ENCODE data around the gene STAG2.
"Not testable (repeated sequence)": the region's sequence is repeated elsewhere in the genome, so short reads cannot be mapped to it uniquely, and the experiment has no call there.

STAG2 gene

GRCh38 chrX:124103966-124104365 lies 142.5 kb downstream of the STAG2 start:
- H3K27ac ChIP-seq (ENCODE audit: low read length): no peak overlapping the region
- H3K79me2 ChIP-seq (ENCODE audit: low read length): no peaks in the 10 kb centered on the region
- no peaks in the 10 kb centered on the region for H3K27me3 ChIP-seq (replicated peaks; ENCODE audit: insufficient read depth, low read length)
- no peak overlapping the region for H3K9ac ChIP-seq (ENCODE audit: low read length)
- no peaks in the 10 kb centered on the region for H3K4me1 ChIP-seq (ENCODE audit: low read length)
- H3K9me3 ChIP-seq (replicated peaks; ENCODE audit: insufficient read depth, low read length): no peaks in the 10 kb centered on the region; the same call in 1 of the 2 replicates
- no peak overlapping the region for H3K4me3 ChIP-seq (ENCODE audit: low read length)
- H3K9me2 ChIP-seq (replicated peaks; ENCODE audit: insufficient read depth, low read length): no peaks in the 10 kb centered on the region
- DNase-seq: no peak
- H3K4me2 ChIP-seq (ENCODE audit: low read depth, low read length): no peak overlapping the region
- TF ChIP-seq CTCF (IDR thresholded peaks at IDR 0.05; ENCODE audit: low read length) (no peak), EZH2 (optimal IDR thresholded peaks at IDR 0.05; ENCODE audit: low read depth, low read length) (no peak), EZH2phosphoT487 (IDR thresholded peaks at IDR 0.05; ENCODE audit: low read length) (no peak)
- no peaks in the 10 kb centered on the region for H3K36me3 ChIP-seq (replicated peaks; ENCODE audit: insufficient read depth, low read length)
- H4K20me1 ChIP-seq (ENCODE audit: insufficient read depth, low read length): no peaks in the 10 kb centered on the region
- no peak overlapping the region for H2AFZ ChIP-seq (ENCODE audit: low read length)
- H3F3A ChIP-seq (ENCODE audit: insufficient read depth, low read length): no peaks in the 10 kb centered on the region

DNA sequence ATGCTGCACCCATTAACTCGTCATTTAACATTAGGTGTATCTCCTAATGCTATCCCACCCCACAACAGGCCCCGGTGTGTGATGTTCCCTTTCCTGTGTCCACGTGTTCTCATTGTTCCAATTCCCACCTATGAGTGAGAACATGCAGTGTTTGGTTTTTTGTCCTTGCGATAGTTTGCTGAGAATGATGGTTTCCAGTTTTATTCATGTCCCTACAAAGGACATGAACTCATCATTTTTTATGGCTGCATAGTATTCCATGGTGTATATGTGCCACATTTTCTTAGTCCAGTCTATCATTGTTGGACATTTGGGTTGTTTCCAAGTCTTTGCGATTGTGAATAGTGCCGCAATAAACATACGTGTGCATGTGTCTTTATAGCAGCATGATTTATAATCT lies 143.0 kb downstream of the STAG2 start:
- not testable (repeated sequence) for H3K9me3 ChIP-seq (replicated peaks; ENCODE audit: insufficient read depth, low read length); H4K20me1 ChIP-seq (ENCODE audit: insufficient read depth, low read length); H3K4me3 ChIP-seq (ENCODE audit: low read length); H3K4me1 ChIP-seq (ENCODE audit: low read length); H3F3A ChIP-seq (ENCODE audit: insufficient read depth, low read length); H3K79me2 ChIP-seq (ENCODE audit: low read length); H3K36me3 ChIP-seq (replicated peaks; ENCODE audit: insufficient read depth, low read length); H3K4me2 ChIP-seq (ENCODE audit: low read depth, low read length); H2AFZ ChIP-seq (ENCODE audit: low read length); H3K9me2 ChIP-seq (replicated peaks; ENCODE audit: insufficient read depth, low read length); DNase-seq; H3K27ac ChIP-seq (ENCODE audit: low read length); H3K9ac ChIP-seq (ENCODE audit: low read length); H3K27me3 ChIP-seq (replicated peaks; ENCODE audit: insufficient read depth, low read length)

GRCh38 chrX:124113621-124114600 lies 152.4 kb downstream of the STAG2 start:
- H2AFZ ChIP-seq (ENCODE audit: low read length): no peak overlapping the region
- no peaks in the 10 kb centered on the region for H4K20me1 ChIP-seq (ENCODE audit: insufficient read depth, low read length)
- H3K27ac ChIP-seq (ENCODE audit: low read length): no peak overlapping the region
- no peak for TF ChIP-seq EZH2 (optimal IDR thresholded peaks at IDR 0.05; ENCODE audit: low read depth, low read length)
- no peak for TF ChIP-seq EZH2phosphoT487 (IDR thresholded peaks at IDR 0.05; ENCODE audit: low read length)
- TF ChIP-seq CTCF (IDR thresholded peaks at IDR 0.05; ENCODE audit: low read length): no peak
- DNase-seq: no peak
- H3K79me2 ChIP-seq (ENCODE audit: low read length): no peaks in the 10 kb centered on the region
- no peaks in the 10 kb centered on the region for H3K9me2 ChIP-seq (replicated peaks; ENCODE audit: insufficient read depth, low read length)
- H3K9me3 ChIP-seq (replicated peaks; ENCODE audit: insufficient read depth, low read length): no peaks in the 10 kb centered on the region
- H3F3A ChIP-seq (ENCODE audit: insufficient read depth, low read length): no peaks in the 10 kb centered on the region
- H3K4me2 ChIP-seq (ENCODE audit: low read depth, low read length): no peak overlapping the region
- no peak overlapping the region for H3K9ac ChIP-seq (ENCODE audit: low read length)
- no peaks in the 10 kb centered on the region for H3K27me3 ChIP-seq (replicated peaks; ENCODE audit: insufficient read depth, low read length)
- H3K4me1 ChIP-seq (ENCODE audit: low read length): no peaks in the 10 kb centered on the region
- no peaks in the 10 kb centered on the region for H3K36me3 ChIP-seq (replicated peaks; ENCODE audit: insufficient read depth, low read length)
- H3K4me3 ChIP-seq (ENCODE audit: low read length): no peak overlapping the region

DNA sequence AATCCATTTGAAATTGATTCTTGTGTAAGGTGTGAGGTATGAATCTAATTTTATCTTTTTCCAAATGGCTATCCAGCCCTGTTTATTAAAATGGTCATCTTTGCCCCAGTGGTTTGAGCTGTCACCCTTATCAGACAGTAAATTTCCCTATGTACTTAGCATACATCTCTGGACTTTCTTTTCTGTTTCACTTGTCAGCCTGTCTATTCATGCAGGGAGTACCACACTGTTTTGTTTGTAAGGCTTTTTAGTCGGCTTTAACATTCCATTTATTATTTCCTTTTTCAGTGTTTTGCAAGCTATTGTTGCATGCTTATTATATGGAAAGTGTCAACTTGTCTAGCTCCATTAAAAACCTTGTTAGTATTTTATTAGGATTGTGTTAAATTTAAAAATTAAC lies 155.8 kb downstream of the STAG2 start:
- Histone ChIP-seq H3F3A (ENCODE audit: insufficient read depth, low read length) (no peaks in the 10 kb centered on the region), H3K36me3 (replicated peaks; ENCODE audit: insufficient read depth, low read length) (no peaks in the 10 kb centered on the region), H2AFZ (ENCODE audit: low read length) (no peak overlapping the region), H3K4me1 (ENCODE audit: low read length) (no peaks in the 10 kb centered on the region), H3K9me2 (replicated peaks; ENCODE audit: insufficient read depth, low read length) (no peaks in the 10 kb centered on the region), H3K27me3 (replicated peaks; ENCODE audit: insufficient read depth, low read length) (no peaks in the 10 kb centered on the region), H3K4me2 (ENCODE audit: low read depth, low read length) (no peak overlapping the region), H3K27ac (ENCODE audit: low read length) (no peak overlapping the region), H4K20me1 (ENCODE audit: insufficient read depth, low read length) (no peaks in the 10 kb centered on the region), H3K9ac (ENCODE audit: low read length) (no peak overlapping the region), H3K9me3 (replicated peaks; ENCODE audit: insufficient read depth, low read length) (no peaks in the 10 kb centered on the region), H3K79me2 (ENCODE audit: low read length) (no peaks in the 10 kb centered on the region), H3K4me3 (ENCODE audit: low read length) (no peak overlapping the region)
- no peak for TF ChIP-seq CTCF (IDR thresholded peaks at IDR 0.05; ENCODE audit: low read length)
- no peak for TF ChIP-seq EZH2phosphoT487 (IDR thresholded peaks at IDR 0.05; ENCODE audit: low read length)
- TF ChIP-seq EZH2 (optimal IDR thresholded peaks at IDR 0.05; ENCODE audit: low read depth, low read length): no peak
- DNase-seq: no peak
